K562 (cell line): Measurements from ENCODE around the gene FITM1. TPM values are rescaled to one million over a fixed set of nuclear protein-coding genes. Genes with fewer than 3 reads are reported as not detected.

Experiments used
- ATF1 ChIP-seq, 2 experiments: fragments of 450-650 bp in 1 of 2; IDR thresholded peaks; 2 replicates each; pipeline ENCODE4 v1.6.1; 2016; ENCODE audit warnings: missing compliant biosample characterization in 1 of 2, missing genetic modification characterization in 1 of 2
- CC2D1A ChIP-seq: fragments of 450-650 bp; IDR thresholded peaks from 2 replicates; pipeline ENCODE4 v1.6.1; 2017; ENCODE audit warnings: mild to moderate bottlenecking
- CHD2 ChIP-seq: IDR thresholded peaks from 2 replicates; pipeline ENCODE4 v1.6.1; 2011; ENCODE audit warnings: low read depth, low read length
- GTF2A2 ChIP-seq: IDR thresholded peaks from 2 replicates; pipeline ENCODE4 v1.6.1; 2016; ENCODE audit warnings: mild to moderate bottlenecking, missing genetic modification characterization, missing compliant biosample characterization
- KLF10 ChIP-seq: fragments of 250-450 bp; sonication (Bioruptor Pico); IDR thresholded peaks from 2 replicates; pipeline ENCODE4 v1.6.1; 2021; ENCODE audit warnings: matching md5 sums
- LCOR ChIP-seq: sonication (generic); formaldehyde crosslinking; IDR thresholded peaks from 2 replicates; pipeline ENCODE4 v1.8.0; 2022; ENCODE audit warnings: mild to moderate bottlenecking, missing genetic modification reagents
- RAD51 ChIP-seq: fragments of 450-650 bp; IDR thresholded peaks from 2 replicates; pipeline ENCODE4 v1.7.1; 2016; ENCODE audit warnings: low read depth, mild to moderate bottlenecking, borderline replicate concordance
- SIN3A ChIP-seq, 2 experiments: fragments of 150-350 bp in 1 of 2; IDR thresholded peaks; 2 replicates each; pipeline ENCODE4 v1.6.1; 2011 to 2016; ENCODE audit warnings: borderline replicate concordance in 2 of 2, low read depth in 2 of 2, low read length in 2 of 2, mild to moderate bottlenecking in 2 of 2, moderate library complexity in 2 of 2; ENCODE audit not compliant: control insufficient read depth in 1 of 2
- TAF1 ChIP-seq: IDR thresholded peaks from 2 replicates; pipeline ENCODE4 v1.6.1; 2011; ENCODE audit warnings: mild to moderate bottlenecking, low read length, moderate library complexity; ENCODE audit not compliant: insufficient read depth, control insufficient read depth, severe bottlenecking; ENCODE audit errors: extremely low read depth
- TCFL5 ChIP-seq: fragments of 250-450 bp; sonication (Bioruptor Pico); conservative IDR thresholded peaks from 2 replicates; pipeline ENCODE4 v1.6.1; 2021; ENCODE audit warnings: mild to moderate bottlenecking, moderate library complexity, matching md5 sums
- polyA plus RNA-seq, 8 experiments: library from polyadenylated mRNA; depleted of rRNA in 4 of 8; stranded (reverse) in 5 of 8; unstranded in 3 of 8; fragments of >200 nt; fragmentation: Nextera tagmentation in 2 of 8; fragmentation: Illumina TruSeq in 1 of 8; extraction: Ambion mirVana in 2 of 8; extraction: Trizol in 1 of 8; gene quantifications; 2 replicates each; pipeline versions ENCODE4 v1.2.1 to v1.2.3, GENCODE V29; 2011 to 2014; ENCODE audit warnings: inconsistent platforms in 1 of 8, missing spikeins in 1 of 8
- total RNA-seq, 7 experiments: library from RNA; depleted of rRNA in 6 of 7; stranded (reverse); fragments of >200 nt in 6 of 7; fragmentation: Illumina TruSeq in 2 of 7; extraction: Trizol in 2 of 7; gene quantifications; 2 replicates each; pipeline versions ENCODE4 v1.2.1 to v1.2.3, GENCODE V29; 2011 to 2021; ENCODE audit warnings: low replicate concordance in 1 of 7
- TF ChIP-seq, protein P1 (sequence below): fragments of 450-650 bp; IDR thresholded peaks from 2 replicates; pipeline ENCODE4 v1.6.1; 2014; ENCODE audit warnings: low read depth, mild to moderate bottlenecking, moderate library complexity, borderline replicate concordance
- TF ChIP-seq, protein P2 (sequence below): fragments of 250-450 bp; sonication (Bioruptor Pico); IDR thresholded peaks from 2 replicates; pipeline ENCODE4 v1.4.0; 2020; ENCODE audit warnings: borderline replicate concordance
- TF ChIP-seq, protein P3 (sequence below): fragments of 150-350 bp; conservative IDR thresholded peaks from 2 replicates; pipeline ENCODE4 v1.6.1; 2014; ENCODE audit warnings: low read length

FITM1 gene
- total and polyA plus RNA-seq, 9 of the 15 experiments (the other 6 are each of a cell fraction or from before 2014, with no cell fraction given): 0.09 to 0.20 TPM; not detected in 7

DNA sequence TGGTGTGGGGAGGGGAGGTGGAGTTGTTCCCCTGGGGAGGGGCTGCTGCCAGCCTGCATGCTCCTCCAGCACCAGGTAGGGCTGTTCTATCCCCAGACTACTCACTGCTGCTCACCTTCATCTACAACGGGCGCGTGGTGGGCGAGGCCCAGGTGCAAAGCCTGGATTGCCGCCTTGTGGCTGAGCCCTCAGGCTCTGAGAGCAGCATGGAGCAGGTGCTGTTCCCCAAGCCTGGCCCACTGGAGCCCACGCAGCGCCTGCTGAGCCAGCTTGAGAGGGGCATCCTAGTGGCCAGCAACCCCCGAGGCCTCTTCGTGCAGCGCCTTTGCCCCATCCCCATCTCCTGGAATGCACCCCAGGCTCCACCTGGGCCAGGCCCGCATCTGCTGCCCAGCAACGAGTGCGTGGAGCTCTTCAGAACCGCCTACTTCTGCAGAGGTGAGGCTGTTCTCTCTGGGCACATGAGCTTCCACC, 34.1 kb downstream of the FITM1 start (continued):
- TF ChIP-seq, protein P1, sequence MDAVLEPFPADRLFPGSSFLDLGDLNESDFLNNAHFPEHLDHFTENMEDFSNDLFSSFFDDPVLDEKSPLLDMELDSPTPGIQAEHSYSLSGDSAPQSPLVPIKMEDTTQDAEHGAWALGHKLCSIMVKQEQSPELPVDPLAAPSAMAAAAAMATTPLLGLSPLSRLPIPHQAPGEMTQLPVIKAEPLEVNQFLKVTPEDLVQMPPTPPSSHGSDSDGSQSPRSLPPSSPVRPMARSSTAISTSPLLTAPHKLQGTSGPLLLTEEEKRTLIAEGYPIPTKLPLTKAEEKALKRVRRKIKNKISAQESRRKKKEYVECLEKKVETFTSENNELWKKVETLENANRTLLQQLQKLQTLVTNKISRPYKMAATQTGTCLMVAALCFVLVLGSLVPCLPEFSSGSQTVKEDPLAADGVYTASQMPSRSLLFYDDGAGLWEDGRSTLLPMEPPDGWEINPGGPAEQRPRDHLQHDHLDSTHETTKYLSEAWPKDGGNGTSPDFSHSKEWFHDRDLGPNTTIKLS: no peak
- TF ChIP-seq, protein P2, sequence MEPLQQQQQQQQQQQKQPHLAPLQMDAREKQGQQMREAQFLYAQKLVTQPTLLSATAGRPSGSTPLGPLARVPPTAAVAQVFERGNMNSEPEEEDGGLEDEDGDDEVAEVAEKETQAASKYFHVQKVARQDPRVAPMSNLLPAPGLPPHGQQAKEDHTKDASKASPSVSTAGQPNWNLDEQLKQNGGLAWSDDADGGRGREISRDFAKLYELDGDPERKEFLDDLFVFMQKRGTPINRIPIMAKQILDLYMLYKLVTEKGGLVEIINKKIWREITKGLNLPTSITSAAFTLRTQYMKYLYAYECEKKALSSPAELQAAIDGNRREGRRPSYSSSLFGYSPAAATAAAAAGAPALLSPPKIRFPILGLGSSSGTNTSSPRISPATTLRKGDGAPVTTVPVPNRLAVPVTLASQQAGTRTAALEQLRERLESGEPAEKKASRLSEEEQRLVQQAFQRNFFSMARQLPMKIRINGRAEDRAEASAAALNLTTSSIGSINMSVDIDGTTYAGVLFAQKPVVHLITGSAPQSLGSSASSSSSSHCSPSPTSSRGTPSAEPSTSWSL (CRISPR knock-in tag): no peak
- TF ChIP-seq KLF10 (CRISPR knock-in tag): no peak
- no peak for TF ChIP-seq SIN3A (IDR thresholded peaks at IDR 0.05; ENCODE audit: borderline replicate concordance in 2 of 2, control insufficient read depth in 1 of 2, low read depth in 2 of 2, low read length in 2 of 2)
- no peak for TF ChIP-seq LCOR (CRISPR knock-in tag)
- TF ChIP-seq, protein P3, sequence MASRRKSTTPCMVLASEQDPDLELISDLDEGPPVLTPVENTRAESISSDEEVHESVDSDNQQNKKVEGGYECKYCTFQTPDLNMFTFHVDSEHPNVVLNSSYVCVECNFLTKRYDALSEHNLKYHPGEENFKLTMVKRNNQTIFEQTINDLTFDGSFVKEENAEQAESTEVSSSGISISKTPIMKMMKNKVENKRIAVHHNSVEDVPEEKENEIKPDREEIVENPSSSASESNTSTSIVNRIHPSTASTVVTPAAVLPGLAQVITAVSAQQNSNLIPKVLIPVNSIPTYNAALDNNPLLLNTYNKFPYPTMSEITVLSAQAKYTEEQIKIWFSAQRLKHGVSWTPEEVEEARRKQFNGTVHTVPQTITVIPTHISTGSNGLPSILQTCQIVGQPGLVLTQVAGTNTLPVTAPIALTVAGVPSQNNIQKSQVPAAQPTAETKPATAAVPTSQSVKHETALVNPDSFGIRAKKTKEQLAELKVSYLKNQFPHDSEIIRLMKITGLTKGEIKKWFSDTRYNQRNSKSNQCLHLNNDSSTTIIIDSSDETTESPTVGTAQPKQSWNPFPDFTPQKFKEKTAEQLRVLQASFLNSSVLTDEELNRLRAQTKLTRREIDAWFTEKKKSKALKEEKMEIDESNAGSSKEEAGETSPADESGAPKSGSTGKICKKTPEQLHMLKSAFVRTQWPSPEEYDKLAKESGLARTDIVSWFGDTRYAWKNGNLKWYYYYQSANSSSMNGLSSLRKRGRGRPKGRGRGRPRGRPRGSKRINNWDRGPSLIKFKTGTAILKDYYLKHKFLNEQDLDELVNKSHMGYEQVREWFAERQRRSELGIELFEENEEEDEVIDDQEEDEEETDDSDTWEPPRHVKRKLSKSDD: no peak
- TF ChIP-seq TAF1: no peak
- no peak for TF ChIP-seq ATF1 (CRISPR knock-in tag; IDR thresholded peaks at IDR 0.05)
- TF ChIP-seq ATF1 (tag; IDR thresholded peaks at IDR 0.05): no peak
- no peak for TF ChIP-seq GTF2A2 (tag)
- TF ChIP-seq TCFL5: no peak
- TF ChIP-seq RAD51: no peak
- no peak for TF ChIP-seq CC2D1A
- no peak for TF ChIP-seq CHD2
